A549 (cell line): ENCODE results near the gene FBLN5. TPM values are rescaled to one million over a fixed set of nuclear protein-coding genes. Genes with fewer than 3 reads are reported as not detected.

Experiments used
- ATAC-seq, 2 experiments: fragments of 200-7000 bp in 1 of 2; fragments of >200 bp in 1 of 2; cut with Nextera tagmentation in 1 of 2; cut with Tn5 transposase in 1 of 2; 3 replicates each; pipeline versions ENCODE4 v1.8.0 to v1.9.1; 2018 to 2020; ENCODE audit warnings: mild to moderate bottlenecking in 1 of 2, moderate library complexity in 1 of 2
- CTCF ChIA-PET: fragments of 300-600 bp; sonication (Branson Sonifier 250); formaldehyde crosslinking; extraction: SDS; loops from one replicate; lab custom pipeline; 2021; ENCODE audit warnings: antibody characterized with exemption, inconsistent platforms; lab: Yijun Ruan, JAX
- POLR2A ChIA-PET: fragments of 350-600 bp; formaldehyde crosslinking; extraction: SDS; loops from one replicate; lab custom pipeline; 2021; ENCODE audit warnings: antibody characterized with exemption, inconsistent platforms; lab: Yijun Ruan, JAX
- DNase-seq, 2 experiments: peaks; one replicate each; pipeline versions ENCODE4 v3.0.0 to v3.0.0-alpha.2; 2011 to 2016; ENCODE audit warnings: low read depth in 1 of 2, low spot score in 1 of 2
- FAIRE-seq: peaks from 2 replicates; lab custom pipeline; 2011; peaks lifted over from hg19 to GRCh38; lab: Jason Lieb, UNC
- H3K27ac ChIP-seq, 2 experiments: fragments of >200 bp; sonication (Bioruptor Twin); formaldehyde crosslinking; 3 replicates each; pipeline ENCODE4 v1.5.1; 2016 to 2017
- H3K4me1 ChIP-seq: fragments of >200 bp; sonication (Bioruptor Twin); formaldehyde crosslinking; 3 replicates; pipeline ENCODE4 v1.6.1; 2016
- H3K4me2 ChIP-seq: fragments of >200 bp; sonication (Bioruptor Twin); formaldehyde crosslinking; 3 replicates; pipeline ENCODE4 v1.6.1; 2016
- H3K4me3 ChIP-seq: fragments of >200 bp; sonication (Bioruptor Twin); formaldehyde crosslinking; 3 replicates; pipeline ENCODE4 v1.5.1; 2016
- H3K9me3 ChIP-seq: fragments of >200 bp; sonication (Bioruptor Twin); formaldehyde crosslinking; 3 replicates; pipeline ENCODE4 v1.6.1; 2016
- CBX8 ChIP-seq: fragments of 200-600 bp; sonication (generic); IDR thresholded peaks from 2 replicates; pipeline ENCODE4 v1.6.1; 2016
- CEBPB ChIP-seq, 2 experiments: fragments of >200 bp in 1 of 2; sonication (Bioruptor Twin) in 1 of 2; formaldehyde crosslinking in 1 of 2; IDR thresholded peaks; 2 replicates each; pipeline ENCODE4 v1.6.1; 2012 to 2016
- CTCF ChIP-seq: fragments of >200 bp; sonication (Bioruptor Twin); formaldehyde crosslinking; IDR thresholded peaks from 3 replicates; pipeline ENCODE4 v1.5.1; 2016
- E2F6 ChIP-seq: IDR thresholded peaks from 2 replicates; pipeline ENCODE4 v1.6.1; 2012; ENCODE audit warnings: low read depth, borderline replicate concordance
- EHMT2 ChIP-seq: fragments of 200-600 bp; sonication (generic); IDR thresholded peaks from 2 replicates; pipeline ENCODE4 v1.6.1; 2016; ENCODE audit warnings: antibody characterized with exemption, low read depth, mild to moderate bottlenecking, moderate library complexity
- FOSL2 ChIP-seq, 2 experiments: fragments of 450-650 bp in 1 of 2; fragments of >200 bp in 1 of 2; sonication (Bioruptor Twin) in 1 of 2; formaldehyde crosslinking; IDR thresholded peaks; 2 replicates each; pipeline versions ENCODE4 v1.5.0 to v1.6.1; 2016 to 2020; ENCODE audit warnings: mild to moderate bottlenecking in 1 of 2, moderate library complexity in 1 of 2
- NR3C1 ChIP-seq: fragments of >200 bp; sonication (Bioruptor Twin); formaldehyde crosslinking; IDR thresholded peaks from 3 replicates; pipeline ENCODE4 v1.6.1; 2017
- RAD21 ChIP-seq, 2 experiments: fragments of >200 bp in 1 of 2; sonication (Bioruptor Twin) in 1 of 2; formaldehyde crosslinking in 1 of 2; IDR thresholded peaks in 1 of 2; conservative IDR thresholded peaks in 1 of 2; 2 replicates in 1 of 2; 3 replicates in 1 of 2; pipeline ENCODE4 v1.6.1; 2012 to 2018; ENCODE audit warnings: inconsistent platforms in 1 of 2
- SMC3 ChIP-seq: fragments of >200 bp; sonication (Bioruptor Twin); formaldehyde crosslinking; IDR thresholded peaks from 3 replicates; pipeline ENCODE4 v1.6.1; 2018; ENCODE audit warnings: inconsistent platforms
- TFCP2L1 ChIP-seq: fragments of 250-450 bp; sonication (Bioruptor Pico); IDR thresholded peaks from 2 replicates; pipeline ENCODE4 v1.5.0; 2021; ENCODE audit warnings: mild to moderate bottlenecking
- WGBS: methylation state at CpG from one replicate; pipeline ENCODE4 v1.1.6; 2017; ENCODE audit errors: missing lambda C conversion rate; 5-methylcytosine and 5-hydroxymethylcytosine counted together
- polyA plus RNA-seq, 4 experiments: library from polyadenylated mRNA; depleted of rRNA in 3 of 4; stranded (reverse); fragments of >200 nt; fragmentation: RNase III in 1 of 4; extraction: RNeasy Plus Mini Kit Qiagen cat#74134 plus additional on column Dnase treatment in 1 of 4; gene quantifications; 2 replicates in 3 of 4; 3 replicates in 1 of 4; pipeline ENCODE4 v1.2.3, GENCODE V29; 2011 to 2017
- TF ChIP-seq, protein P1 (sequence below): fragments of >200 bp; sonication (Bioruptor Twin); formaldehyde crosslinking; IDR thresholded peaks from 3 replicates; pipeline ENCODE4 v1.6.1; 2016
- TF ChIP-seq, protein P2 (sequence below): fragments of 150-350 bp; IDR thresholded peaks from 2 replicates; pipeline ENCODE4 v1.6.1; 2014; ENCODE audit warnings: low read depth, mild to moderate bottlenecking, low read length
- TF ChIP-seq, protein P3 (sequence below): fragments of 450-650 bp; IDR thresholded peaks from 2 replicates; pipeline ENCODE4 v1.6.1; 2014; ENCODE audit warnings: antibody characterized with exemption

FBLN5 gene
- polyA plus RNA-seq, 2 of the 4 experiments (the other 2 are of a cell fraction), result 0.88 to 1.3 TPM

GRCh38 chr14:91918186-91918883 lies 29.2 kb downstream of the FBLN5 start:
- H3K4me2 ChIP-seq, result no peak overlapping the region
- CTCF ChIA-PET, result interaction anchor here (0.9 to 8.4 kb wide), 3 partner anchors 10 to 270 kb away, joined by 3 to 65 read pairs (median 6); no protein-coding TSS in a partner anchor
- H3K4me1 ChIP-seq, result no peaks in the 10 kb centered on the region
- no peak overlapping the region for H3K4me3 ChIP-seq
- WGBS, result 41% methylated on average over 5 of the region's 5 CpGs
- ATAC-seq (no peak), DNase-seq (no peak), FAIRE-seq (no peak)
- H3K27ac ChIP-seq, result no peak overlapping the region
- H3K9me3 ChIP-seq, result no peaks in the 10 kb centered on the region
- POLR2A ChIA-PET, result no interaction called here
- TF ChIP-seq, protein P1, sequence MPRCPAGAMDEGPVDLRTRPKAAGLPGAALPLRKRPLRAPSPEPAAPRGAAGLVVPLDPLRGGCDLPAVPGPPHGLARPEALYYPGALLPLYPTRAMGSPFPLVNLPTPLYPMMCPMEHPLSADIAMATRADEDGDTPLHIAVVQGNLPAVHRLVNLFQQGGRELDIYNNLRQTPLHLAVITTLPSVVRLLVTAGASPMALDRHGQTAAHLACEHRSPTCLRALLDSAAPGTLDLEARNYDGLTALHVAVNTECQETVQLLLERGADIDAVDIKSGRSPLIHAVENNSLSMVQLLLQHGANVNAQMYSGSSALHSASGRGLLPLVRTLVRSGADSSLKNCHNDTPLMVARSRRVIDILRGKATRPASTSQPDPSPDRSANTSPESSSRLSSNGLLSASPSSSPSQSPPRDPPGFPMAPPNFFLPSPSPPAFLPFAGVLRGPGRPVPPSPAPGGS, result no peak
- no peak for TF ChIP-seq NR3C1

DNA sequence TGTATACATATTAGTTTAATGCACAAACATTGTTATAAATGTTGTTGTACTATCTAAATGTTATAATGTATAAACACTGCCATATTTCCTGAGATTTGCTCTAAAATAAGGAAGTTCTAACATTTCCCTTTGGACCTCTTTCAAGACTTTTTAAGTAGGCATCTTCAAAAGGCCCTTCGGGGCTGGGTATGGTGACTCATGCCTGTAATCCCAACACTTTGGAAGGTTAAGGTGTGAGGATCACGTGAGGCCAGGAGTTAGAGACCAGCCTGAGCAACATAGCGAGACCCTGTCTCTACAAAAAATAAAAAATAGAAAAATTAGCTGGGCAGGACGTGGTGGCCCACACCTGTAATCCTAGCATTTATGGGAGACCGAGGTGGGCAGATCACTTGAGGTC lies 35.5 kb downstream of the FBLN5 start:
- Histone ChIP-seq H3K9me3 (no peaks in the 10 kb centered on the region), H3K4me2 (0 out of 3 replicates have a peak overlapping the region, but pooled peaks have one; percentile 9), H3K4me1 (no peaks in the 10 kb centered on the region), H3K27ac (no peak overlapping the region), H3K4me3 (no peak overlapping the region)
- TF ChIP-seq FOSL2 (IDR thresholded peaks at IDR 0.05) (no peak), FOSL2 (CRISPR knock-in tag; IDR thresholded peaks at IDR 0.05) (peak; percentile 16; the same call in 1 of the 2 replicates), CEBPB (IDR thresholded peaks at IDR 0.05) (no peak)
- TF ChIP-seq, protein P2, sequence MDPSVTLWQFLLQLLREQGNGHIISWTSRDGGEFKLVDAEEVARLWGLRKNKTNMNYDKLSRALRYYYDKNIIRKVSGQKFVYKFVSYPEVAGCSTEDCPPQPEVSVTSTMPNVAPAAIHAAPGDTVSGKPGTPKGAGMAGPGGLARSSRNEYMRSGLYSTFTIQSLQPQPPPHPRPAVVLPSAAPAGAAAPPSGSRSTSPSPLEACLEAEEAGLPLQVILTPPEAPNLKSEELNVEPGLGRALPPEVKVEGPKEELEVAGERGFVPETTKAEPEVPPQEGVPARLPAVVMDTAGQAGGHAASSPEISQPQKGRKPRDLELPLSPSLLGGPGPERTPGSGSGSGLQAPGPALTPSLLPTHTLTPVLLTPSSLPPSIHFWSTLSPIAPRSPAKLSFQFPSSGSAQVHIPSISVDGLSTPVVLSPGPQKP, result no peak
- ATAC-seq, result no peak
- WGBS, result 67% methylated on average over 5 of the region's 5 CpGs
- POLR2A ChIA-PET, result no interaction called here
- CTCF ChIA-PET, result interaction anchor here (0.7 to 8.4 kb wide), 13 partner anchors 12 to 588 kb away, joined by 3 to 65 read pairs (median 5); no protein-coding TSS in a partner anchor
- no peak for DNase-seq
- FAIRE-seq, result no peak

- CTCF ChIA-PET, result interaction anchor here (0.7 to 8.4 kb wide), 25 partner anchors 12 to 662 kb away, joined by 3 to 65 read pairs (median 3); partner anchors contain the start of gene CPSF2
- no peaks in the 10 kb centered on the region; the same call in 2 of the 3 replicates for H3K4me1 ChIP-seq
- POLR2A ChIA-PET, result interaction anchor here (0.5 to 0.7 kb wide), 2 partner anchors 22 to 40 kb away, joined by 4 read pairs; no protein-coding TSS in a partner anchor
- H3K9me3 ChIP-seq, result no peaks in the 10 kb centered on the region
- no peak for TF ChIP-seq E2F6
- TF ChIP-seq, protein P3, sequence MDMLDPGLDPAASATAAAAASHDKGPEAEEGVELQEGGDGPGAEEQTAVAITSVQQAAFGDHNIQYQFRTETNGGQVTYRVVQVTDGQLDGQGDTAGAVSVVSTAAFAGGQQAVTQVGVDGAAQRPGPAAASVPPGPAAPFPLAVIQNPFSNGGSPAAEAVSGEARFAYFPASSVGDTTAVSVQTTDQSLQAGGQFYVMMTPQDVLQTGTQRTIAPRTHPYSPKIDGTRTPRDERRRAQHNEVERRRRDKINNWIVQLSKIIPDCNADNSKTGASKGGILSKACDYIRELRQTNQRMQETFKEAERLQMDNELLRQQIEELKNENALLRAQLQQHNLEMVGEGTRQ, result no peak
- TF ChIP-seq TFCP2L1, result no peak
- TF ChIP-seq CTCF, result peak; percentile 70
- TF ChIP-seq EHMT2, result no peak
- TF ChIP-seq FOSL2 (IDR thresholded peaks at IDR 0.05), result no peak
- no peak for TF ChIP-seq FOSL2 (CRISPR knock-in tag; IDR thresholded peaks at IDR 0.05)
- TF ChIP-seq SMC3, result peak; percentile 87
- no peak for TF ChIP-seq CBX8
- peak; percentile 85 to 87 for TF ChIP-seq RAD21 (conservative IDR thresholded peaks at IDR 0.05 in 1 of 2, IDR thresholded peaks at IDR 0.05 in 1 of 2)
- H3K4me3 ChIP-seq, result no peak overlapping the region
- 36% methylated on average over 9 of the region's 9 CpGs for WGBS
- DNase-seq (peak; percentile 56 to 68), FAIRE-seq (no peak), ATAC-seq (peak; percentile 94 to 97)
- H3K27ac ChIP-seq, result no peak overlapping the region
- 0 out of 3 replicates have a peak overlapping the region, but pooled peaks have one; percentile 9 for H3K4me2 ChIP-seq
Observed at GRCh38 chr14:91911474-91912032, 35.9 kb downstream of the FBLN5 start.
